T follicular helper cell (primary cell): ENCODE data around the gene MSH3.
"Not testable (repeated sequence)": the region's sequence is repeated elsewhere in the genome, so short reads cannot be mapped to it uniquely, and the experiment has no call there.

Experiments used
- DNase-seq: peaks from one replicate; pipeline ENCODE4 v3.0.0-alpha.2; 2020; ENCODE audit warnings: low read depth

The MSH3 gene

DNA sequence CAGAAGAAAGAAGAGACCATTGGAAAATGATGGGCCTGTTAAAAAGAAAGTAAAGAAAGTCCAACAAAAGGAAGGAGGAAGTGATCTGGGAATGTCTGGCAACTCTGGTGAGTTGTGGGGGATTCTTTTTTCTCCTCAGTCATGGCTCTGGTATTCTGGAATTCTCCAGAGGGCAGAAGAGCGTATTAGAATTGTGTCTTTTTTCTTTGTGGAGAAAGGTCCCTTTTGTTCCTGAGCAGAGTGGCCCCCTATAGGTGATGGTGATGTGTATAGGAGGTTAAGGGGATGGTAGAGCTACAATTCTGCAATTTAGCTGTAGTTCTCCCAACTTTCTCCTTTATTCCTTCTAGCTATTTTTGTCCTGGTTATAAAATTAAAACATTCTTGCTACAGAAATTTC lies 2.0 kb downstream of the MSH3 start:
- no peak for DNase-seq

DNA sequence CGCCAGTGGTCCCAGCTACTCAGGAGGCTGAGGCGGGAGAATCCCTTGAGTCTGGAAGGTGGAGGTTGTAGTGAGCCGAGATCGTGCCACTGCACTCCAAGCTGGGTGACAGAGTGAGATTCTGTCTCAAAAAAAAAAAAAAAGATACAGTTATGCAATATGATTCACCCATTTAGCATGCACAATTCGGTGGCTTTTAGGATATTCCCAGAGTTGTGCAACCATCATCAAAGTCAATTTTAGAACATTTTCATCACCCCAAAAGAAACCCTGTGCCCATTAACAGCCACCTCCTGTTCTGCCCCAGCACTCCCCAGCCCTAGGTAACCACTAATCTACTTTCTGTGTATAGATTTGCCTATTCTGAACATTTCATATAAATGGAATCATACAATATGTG lies 4.7 kb downstream of the MSH3 start:
- DNase-seq = no peak

DNA sequence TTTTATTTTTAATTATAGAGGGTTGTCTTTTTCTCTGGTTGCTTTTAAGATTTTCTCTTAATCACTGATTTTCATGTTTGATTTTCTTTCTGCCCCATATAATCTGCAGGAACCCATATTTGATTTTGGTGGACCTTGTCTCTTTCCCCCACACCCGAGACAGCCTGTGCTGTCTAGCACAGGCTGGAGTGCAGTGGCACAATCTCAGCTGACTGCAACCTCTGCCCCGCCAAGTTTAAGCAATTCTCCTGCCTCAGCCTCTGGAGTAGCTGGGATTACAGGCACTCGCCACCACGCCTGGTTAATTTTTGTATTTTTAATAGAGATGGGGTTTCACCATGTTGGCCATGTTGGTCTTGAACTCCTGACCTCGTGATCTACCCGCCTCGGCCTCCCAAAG lies 6.2 kb downstream of the MSH3 start:
- not testable (repeated sequence) for DNase-seq

DNA sequence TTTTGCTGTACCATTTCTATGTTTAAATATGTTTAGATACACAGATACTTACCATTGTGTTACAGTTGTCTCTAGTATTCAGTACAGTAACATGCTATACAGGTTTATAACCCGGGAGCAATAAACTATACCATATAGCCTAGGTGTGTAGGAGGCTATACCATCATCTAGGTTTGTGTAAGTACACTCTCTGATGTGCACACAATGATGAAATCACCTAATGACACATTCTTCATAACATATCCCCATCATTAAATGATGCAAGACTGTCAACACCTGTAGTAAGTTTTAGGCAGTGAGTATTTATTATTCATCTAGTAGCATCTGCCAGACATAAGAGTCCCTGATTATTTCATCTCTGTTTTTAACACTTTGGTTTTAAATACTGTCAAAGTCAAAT lies 7.7 kb downstream of the MSH3 start:
- DNase-seq = no peak

DNA sequence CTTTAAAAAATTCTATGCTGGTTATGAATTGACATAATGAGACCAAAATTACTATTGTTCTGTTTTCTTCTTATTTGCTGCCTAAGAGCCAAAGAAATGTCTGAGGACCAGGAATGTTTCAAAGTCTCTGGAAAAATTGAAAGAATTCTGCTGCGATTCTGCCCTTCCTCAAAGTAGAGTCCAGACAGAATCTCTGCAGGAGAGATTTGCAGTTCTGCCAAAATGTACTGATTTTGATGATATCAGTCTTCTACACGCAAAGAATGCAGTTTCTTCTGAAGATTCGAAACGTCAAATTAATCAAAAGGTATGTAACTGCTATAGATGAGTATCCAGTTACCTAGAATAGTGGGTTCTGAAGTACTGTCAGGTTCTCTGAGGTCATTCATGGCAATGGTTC lies 10.6 kb downstream of the MSH3 start:
- DNase-seq = no peak

DNA sequence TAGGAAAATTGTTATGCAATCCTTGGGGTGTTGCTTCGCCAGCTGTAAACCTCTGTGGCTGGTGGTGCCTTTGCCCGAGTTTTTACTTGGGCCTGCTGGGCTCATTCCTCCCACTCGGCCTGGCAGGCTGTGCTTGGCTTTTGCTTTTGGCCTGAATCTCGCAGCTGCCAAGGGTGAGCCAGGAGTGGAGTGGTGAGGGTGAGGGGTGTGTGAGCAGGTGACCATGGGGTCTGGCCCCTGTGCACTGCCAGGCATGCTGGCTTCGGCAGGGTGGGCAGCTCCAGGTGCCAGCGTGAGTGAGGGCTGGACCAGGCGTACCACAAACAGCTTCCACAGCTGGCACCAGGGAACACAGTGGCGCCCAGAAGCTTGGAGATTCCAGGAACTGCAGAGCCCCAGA lies 12.9 kb downstream of the MSH3 start:
- DNase-seq = no peak

DNA sequence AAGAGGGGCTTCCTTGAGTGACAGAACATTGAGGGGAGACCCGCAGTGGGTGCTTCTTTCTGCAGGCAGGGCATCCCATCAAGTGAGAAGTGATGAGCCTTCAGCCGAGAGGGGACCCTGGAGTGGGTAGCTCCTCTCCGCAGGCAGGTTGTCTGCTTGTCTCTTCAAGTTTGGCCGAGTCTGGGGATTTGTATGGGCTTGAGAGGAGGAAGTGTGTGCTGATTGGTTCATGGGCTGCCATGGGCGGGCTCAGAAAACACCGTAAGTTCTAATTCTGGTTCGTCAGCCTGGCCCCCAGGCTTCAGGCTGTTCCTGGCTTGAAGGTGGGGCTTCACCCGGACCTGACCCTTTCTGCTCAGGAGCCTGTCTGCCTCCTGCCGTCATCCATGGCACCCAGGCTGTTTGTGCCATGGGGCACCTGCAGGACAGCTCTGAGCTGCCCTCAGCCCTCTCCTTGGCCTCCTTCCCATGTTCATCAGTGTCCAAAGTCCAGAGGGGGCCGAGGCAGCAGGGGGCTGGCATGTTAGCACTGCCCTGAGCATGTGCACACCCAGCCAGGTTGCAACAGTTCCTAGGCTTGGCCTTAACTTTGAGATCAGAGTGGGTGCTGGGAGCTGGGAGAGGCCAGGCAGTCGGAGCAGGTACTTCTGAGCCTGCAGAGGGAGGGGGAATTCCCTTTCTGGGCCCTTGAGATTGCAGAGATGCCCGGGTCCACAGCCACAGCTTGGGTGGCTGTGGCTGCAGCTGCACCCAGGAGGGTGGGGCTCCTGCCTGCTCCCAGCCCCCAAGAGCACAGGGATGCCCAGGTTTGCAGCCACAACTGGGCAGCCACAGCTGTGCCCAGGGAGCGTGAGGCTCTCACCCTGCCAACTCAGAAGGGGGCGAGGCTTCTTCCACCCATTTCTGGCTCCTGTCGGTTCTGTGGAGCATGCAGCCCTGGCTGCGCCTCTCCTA lies 13.8 kb downstream of the MSH3 start:
- DNase-seq = no peak

DNA sequence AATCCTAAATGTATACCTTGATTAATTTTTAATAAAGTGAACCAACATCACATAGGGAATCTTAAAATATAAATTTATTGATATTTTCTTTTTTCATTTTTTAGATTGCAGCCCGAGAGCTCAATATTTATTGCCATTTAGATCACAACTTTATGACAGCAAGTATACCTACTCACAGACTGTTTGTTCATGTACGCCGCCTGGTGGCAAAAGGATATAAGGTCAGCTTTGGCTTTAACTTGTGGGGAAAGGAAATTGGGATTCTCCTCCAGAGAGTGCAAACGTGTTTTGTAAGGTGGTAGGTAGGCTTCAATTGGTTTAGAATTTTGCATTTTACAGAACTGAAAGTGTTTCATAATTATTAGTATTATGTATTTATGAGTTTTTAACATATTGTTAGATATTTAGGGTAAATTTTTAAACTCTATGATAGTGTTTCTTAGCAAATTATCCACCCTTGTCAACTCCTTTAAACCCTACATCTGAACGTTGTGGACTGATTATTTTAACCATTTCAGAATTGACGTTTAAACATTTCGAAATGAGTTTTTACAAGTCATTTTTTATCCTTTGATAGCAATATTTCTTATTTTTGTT lies 17.8 kb downstream of the MSH3 start:
- DNase-seq = peak; percentile 51

DNA sequence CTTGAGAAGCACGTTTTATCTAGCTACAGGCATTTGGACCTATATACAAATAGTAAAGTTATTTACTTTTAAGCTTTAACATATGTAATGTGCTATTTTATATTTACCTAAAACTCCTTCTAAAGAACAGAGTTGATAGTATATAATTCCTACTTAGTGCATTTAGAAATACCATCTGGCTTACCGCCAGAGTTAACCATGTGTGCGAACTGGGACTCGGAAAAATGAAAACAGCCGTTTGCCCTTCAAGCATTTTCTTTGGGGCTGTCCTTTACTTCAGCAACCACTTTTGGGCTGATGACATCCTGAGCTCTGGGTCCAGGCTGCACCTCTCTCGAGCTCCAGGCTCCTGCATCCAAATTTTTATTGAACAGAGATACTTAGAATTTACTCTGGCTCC lies 22.3 kb downstream of the MSH3 start:
- no peak for DNase-seq

DNA sequence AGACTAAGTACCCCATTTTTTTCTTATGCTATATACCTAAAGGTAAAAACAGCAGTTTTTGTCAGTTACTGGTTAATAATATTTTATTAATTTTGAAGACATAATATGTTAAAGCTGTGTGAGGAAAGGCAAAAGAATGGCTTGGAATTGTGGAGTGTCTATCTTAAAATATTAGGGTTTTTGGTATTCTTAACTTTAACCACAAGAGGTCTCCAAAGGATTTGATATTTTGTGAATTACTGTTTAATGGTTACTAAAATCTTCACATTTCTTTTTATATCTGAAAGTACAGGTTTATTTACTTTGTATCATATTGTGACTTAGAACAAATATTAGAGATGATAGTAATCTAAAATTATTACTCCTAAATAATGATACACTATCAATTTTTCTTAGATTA lies 32.3 kb downstream of the MSH3 start:
- no peak for DNase-seq

DNA sequence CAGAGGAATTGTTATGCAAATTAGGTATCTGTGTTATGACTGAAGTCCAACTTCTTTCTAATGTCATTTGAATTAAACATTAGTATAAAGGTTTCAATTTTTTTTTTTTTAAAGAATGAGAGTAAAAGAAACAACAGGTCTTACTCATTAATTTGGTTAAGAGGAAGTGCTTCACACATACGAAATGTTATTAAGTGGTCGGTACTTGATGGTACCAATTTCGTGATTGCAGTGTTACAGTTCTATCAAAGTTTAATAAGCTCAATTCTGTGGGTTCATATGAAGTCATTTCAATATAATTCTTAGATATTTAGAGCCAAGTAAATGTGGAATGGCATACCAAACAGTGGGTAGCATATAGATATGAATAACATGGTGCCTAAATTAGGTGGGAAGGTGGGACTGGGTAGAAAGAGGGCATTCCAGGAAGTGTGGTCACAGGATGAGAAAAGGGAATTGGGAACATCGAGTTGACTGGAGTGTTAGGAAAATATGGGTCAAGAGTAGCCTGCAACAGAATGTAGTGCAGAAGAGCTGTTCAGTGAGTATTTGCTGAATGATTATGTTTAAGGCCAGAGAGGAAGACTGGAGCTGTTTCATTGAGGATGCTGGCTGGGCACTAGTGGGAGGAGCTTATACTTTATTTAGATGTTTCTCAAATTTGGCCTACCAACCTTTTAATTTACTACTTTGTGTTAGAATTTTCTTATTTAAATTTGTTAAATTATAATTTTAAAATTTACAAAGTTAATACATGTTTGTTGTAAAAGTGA lies 34.4 kb downstream of the MSH3 start:
- no peak for DNase-seq

DNA sequence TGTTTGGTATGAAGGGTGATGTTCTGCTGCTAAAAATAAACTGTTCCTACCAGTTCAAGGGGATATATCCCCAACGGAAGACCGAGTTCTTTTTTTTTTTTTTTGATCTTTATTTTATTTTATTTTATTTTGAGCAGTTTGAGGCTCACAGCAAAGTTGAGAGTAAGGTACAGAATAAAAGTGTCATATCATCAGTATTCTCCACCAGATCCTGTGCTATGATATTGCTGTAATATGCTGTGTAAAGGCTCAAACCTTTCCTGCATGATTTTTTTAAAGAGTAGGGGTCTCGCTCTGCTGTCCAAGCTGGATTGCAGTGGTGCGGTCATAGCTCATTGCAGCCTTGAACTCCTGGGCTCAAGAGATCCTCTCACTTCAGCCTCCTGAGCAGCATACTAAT lies 35.2 kb downstream of the MSH3 start:
- no peak for DNase-seq

DNA sequence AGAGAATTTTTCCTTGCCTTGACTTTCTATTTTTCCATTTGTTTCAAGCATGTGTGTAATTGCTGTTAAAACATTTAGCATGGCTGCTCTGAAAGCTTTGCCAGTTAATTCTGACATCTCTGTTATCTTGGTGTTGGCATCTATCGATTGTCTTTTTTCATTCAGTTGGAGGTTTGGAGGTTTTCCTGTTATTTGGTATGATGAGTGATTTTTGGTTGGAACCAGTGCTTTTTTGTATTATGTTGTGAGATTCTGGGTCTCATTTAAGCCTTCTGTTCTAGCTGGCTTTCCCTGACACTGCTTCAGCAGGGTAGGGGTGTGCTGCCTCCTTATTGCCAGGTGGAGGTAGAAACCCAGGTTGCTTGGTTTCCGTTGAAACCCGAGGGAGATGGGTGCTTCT lies 41.2 kb downstream of the MSH3 start:
- no peak for DNase-seq

DNA sequence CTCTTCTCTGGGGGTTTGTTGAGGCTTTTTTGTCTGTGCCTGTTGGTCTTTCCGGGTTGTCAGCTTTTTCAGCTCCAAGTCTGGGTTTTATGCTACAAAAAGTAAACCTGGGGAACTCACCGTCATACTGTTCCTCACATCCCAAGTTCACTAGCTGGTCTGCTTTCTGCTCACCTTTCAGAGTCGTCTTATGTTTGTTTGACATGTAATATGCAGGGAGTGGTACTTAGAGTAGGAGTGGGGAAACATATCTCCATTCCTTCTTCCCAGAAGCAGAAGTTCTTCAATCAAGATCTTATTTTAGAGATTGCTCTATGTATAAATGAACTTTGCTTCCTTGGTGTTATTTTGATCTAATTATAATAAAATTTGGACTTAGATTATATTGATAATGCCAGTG lies 42.0 kb downstream of the MSH3 start:
- no peak for DNase-seq

DNA sequence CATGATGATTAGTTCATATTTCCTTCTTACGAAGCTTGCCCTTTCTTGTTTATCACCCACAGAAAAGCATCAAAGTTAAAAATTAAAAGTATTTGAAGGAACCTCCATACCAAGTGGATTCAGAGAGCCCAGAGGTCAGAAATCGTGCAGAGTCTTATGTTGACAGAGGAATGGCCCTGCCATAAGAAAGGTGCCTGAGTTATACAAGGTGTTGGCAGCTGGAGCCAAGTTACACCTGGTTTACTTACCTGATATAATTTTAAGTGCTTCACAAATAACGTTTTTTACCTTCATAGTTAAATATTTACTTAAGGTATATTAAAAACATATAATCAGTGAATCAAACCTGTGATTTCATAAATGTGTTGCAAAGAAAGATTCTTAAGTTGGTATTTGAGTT lies 42.6 kb downstream of the MSH3 start:
- no peak for DNase-seq

DNA sequence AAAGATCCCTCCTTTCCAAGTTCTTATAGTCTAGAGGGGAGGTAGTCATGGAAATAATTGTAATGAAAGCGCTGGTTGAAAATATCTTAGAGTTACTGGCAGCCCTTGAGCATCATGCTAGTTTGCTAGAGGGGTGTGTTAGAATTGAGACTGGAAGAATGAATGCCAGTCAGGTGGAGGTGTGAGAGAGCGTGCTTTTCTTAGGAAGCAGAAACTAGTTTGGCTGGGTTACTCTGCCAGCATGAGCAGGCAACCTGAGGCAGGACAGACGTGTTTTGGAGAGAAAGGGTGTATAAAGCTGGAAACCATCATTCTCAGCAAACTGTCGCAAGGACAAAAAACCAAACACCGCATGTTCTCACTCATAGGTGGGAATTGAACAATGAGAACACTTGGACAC lies 43.9 kb downstream of the MSH3 start:
- DNase-seq = no peak

DNA sequence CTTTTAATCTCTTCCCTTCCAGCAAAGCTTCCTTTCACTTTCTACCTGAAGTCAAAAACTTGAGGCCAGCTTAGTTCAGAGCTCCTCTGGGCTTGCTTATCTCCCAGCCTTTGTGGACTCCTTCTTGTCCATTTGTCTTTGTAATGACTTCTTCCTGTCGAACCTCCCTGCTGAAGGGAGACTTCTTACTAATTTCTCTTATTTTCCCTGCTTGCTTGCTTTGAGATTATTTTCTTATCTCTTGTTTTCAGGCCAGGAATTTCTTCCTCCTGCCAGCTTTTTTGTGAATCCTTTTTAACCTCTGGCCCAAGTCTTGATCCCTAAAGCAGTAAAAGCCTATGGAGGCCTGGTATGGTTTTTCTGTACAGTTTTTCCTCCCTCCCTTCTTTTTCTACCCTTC lies 47.1 kb downstream of the MSH3 start:
- no peak for DNase-seq

DNA sequence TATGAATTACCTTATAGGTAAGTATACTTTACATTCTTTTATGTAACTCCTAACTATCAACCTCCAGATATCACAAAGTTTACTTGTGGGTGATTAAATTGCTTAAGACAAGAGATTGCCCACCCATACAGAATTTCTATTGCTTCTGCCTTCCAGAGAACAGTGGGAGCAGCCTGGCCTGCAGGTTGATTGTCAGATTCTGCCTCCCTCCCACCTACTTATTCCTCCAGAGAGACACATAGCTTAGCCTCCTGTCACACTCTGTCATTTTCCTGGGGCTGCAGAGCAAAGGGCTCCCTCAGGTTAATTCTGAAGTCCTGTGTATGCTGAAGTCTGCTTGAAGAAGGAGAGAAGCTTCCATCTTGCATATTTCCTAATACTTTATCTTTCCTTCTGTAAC lies 48.8 kb downstream of the MSH3 start:
- DNase-seq = no peak

DNA sequence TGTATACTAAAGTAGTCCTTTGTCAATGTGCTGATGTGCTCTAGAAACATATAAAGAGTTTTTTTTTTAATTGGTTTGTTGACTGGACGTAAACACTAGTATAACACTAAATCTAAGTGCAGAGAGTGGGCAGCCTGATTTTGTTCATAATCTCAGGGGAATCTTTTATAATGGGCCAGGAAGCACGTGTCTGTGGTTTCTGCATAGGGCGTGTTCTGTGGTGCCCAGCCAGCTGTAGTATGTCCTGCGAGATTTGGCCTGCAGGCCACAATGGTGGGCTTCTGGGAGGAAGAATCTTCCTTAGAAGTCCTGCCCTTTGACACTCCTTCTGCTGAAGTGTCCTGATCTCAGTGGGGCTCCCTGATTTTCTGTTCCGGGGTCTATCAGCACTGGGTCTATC lies 49.3 kb downstream of the MSH3 start:
- no peak for DNase-seq

DNA sequence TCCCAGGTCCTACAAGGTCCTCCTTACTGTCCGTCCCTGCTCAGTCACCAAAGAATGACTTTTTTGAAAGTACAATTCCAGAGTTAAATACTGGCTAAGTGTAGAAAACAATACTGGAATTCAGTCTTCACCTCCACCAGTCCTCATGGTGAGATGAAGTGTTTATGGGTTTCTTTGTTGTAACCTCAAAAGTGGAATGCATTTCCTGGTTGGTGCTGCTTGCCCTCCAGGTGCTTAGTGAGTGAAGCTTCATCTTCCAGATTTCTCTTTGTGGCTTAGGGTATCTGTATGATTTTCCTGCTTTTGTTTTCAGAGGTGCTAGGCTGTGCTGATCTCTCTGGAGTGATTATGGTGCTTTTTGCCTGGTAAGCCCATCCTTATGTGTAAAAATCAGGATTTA lies 49.8 kb downstream of the MSH3 start:
- no peak for DNase-seq

DNA sequence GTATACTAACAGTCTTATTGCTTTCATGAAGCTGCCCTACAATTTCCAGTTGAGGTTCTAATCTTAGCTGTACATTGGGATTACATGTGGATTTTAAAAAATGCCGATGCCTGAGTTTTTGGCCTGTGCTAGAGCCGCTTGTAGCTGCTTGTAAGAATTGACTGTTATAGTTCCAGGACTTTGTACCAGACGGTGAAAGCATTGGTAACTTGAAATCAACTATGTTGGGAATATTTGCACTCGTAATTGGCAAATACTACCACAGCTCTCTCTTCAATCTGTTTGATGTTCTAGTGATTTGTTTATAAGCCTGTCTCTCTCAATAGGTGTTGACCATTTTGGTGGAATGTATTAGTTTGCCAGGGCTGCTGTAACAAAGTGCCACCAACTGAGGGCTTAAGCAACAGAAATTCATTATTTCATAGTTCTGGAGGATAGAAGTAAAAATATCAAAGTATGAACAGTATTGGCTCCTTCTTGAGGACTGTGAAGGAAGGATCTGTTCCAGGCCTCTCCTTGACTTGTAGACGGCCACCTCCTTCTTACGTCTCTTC lies 50.8 kb downstream of the MSH3 start:
- no peak for DNase-seq

DNA sequence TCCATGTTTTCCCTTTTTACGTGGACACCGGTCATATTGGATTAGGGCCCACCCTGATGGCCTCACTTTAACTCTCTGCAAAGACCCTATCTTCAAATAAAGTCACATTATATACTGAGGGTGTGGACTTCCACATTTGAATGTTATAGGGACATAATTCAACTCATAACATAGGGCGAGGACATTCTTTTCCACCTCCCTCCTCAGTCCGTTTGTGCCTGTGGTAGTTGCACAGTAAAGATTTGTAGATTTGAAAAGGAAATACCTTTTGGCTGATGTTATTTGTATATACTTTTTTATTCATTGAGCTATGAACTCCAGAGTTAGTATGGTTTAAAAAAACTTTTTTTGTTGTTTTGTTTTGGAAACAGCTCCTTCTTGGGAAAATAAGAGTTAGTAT lies 51.3 kb downstream of the MSH3 start:
- DNase-seq = no peak
